RWPE2 (cell line): Measurements from ENCODE around the gene RPL12.

Experiments used
- ATAC-seq: fragments of 200-7000 bp; cut with Tn5 transposase; 3 replicates; pipeline ENCODE4 v1.9.1; 2021; ENCODE audit warnings: low read depth
- DNase-seq: peaks from one replicate; pipeline ENCODE4 v3.0.0-alpha.2; 2020; ENCODE audit warnings: low spot score
- H3K27ac ChIP-seq: fragments of 450-650 bp; 2 replicates; pipeline ENCODE4 v1.5.1; 2017; ENCODE audit warnings: mild to moderate bottlenecking; ENCODE audit not compliant: poor library complexity, severe bottlenecking
- H3K27me3 ChIP-seq: fragments of 250-450 bp; sonication (Bioruptor Pico); 2 replicates; pipeline ENCODE4 v1.5.1; 2021; ENCODE audit warnings: mild to moderate bottlenecking, moderate library complexity; ENCODE audit not compliant: insufficient read depth, poor library complexity, severe bottlenecking
- H3K36me3 ChIP-seq: fragments of 250-450 bp; sonication (Bioruptor Pico); 2 replicates; pipeline ENCODE4 v1.5.1; 2020; ENCODE audit warnings: low read depth, mild to moderate bottlenecking, moderate library complexity
- H3K4me1 ChIP-seq: fragments of 250-450 bp; sonication (Bioruptor Pico); 2 replicates; pipeline ENCODE4 v1.5.1; 2021; ENCODE audit warnings: mild to moderate bottlenecking, moderate library complexity; ENCODE audit not compliant: insufficient read depth, poor library complexity, severe bottlenecking
- H3K4me3 ChIP-seq: fragments of 250-450 bp; sonication (Bioruptor Pico); 2 replicates; pipeline ENCODE4 v1.5.1; 2021; ENCODE audit warnings: mild to moderate bottlenecking, moderate library complexity; ENCODE audit not compliant: severe bottlenecking
- H3K9me3 ChIP-seq: fragments of 250-450 bp; sonication (Bioruptor Pico); 2 replicates; pipeline ENCODE4 v1.5.1; 2021; ENCODE audit warnings: mild to moderate bottlenecking, moderate library complexity; ENCODE audit not compliant: severe bottlenecking
- CTCF ChIP-seq: fragments of 450-650 bp; IDR thresholded peaks from one replicate; pipeline ENCODE4 v1.5.1; 2017; ENCODE audit warnings: mild to moderate bottlenecking, moderate library complexity; ENCODE audit not compliant: poor library complexity, severe bottlenecking

Gene RPL12

GRCh38 chr9:127450830-127451607 lies at the start of gene RPL12, which contains the start of gene LRSAM1:
Gene RPL12 (minus strand): TSS chr9:127451406. CDS start chr9:127451317, 89 bp downstream.
Gene LRSAM1 (plus strand): TSS chr9:127451510. CDS start chr9:127454528, 3,018 bp downstream.
- H3K4me3 ChIP-seq: peak within 1 kb of the TSS; percentile 89
- H3K27ac ChIP-seq: peak within 1 kb of the TSS; percentile 96
- H3K27me3 ChIP-seq: no peaks in the 10 kb centered on the region
- H3K9me3 ChIP-seq: no peaks in the 10 kb centered on the region
- TF ChIP-seq CTCF: no peak
- ATAC-seq: peak; percentile 40
- no peaks in the 10 kb centered on the region for H3K4me1 ChIP-seq
- H3K36me3 ChIP-seq: peaks cover 73% of the 10 kb centered on the region
- peak; percentile 92 for DNase-seq

GRCh38 chr9:127500862-127501261 lies 49.7 kb upstream of the RPL12 start:
- peaks cover 63% of the 10 kb centered on the region for H3K36me3 ChIP-seq
- H3K4me3 ChIP-seq: no peak overlapping the region
- TF ChIP-seq CTCF: no peak
- ATAC-seq: no peak
- no peak for DNase-seq
- no peak overlapping the region for H3K27ac ChIP-seq
- no peaks in the 10 kb centered on the region for H3K9me3 ChIP-seq
- no peaks in the 10 kb centered on the region for H3K4me1 ChIP-seq
- no peaks in the 10 kb centered on the region for H3K27me3 ChIP-seq

GRCh38 chr9:127500399-127500798 lies 49.2 kb upstream of the RPL12 start:
- DNase-seq: no peak

GRCh38 chr9:127498298-127498697 lies 47.1 kb upstream of the RPL12 start:
- Histone ChIP-seq H3K36me3 (peaks cover 45% of the 10 kb centered on the region), H3K4me1 (no peaks in the 10 kb centered on the region), H3K9me3 (no peaks in the 10 kb centered on the region), H3K27ac (no peak overlapping the region), H3K27me3 (no peaks in the 10 kb centered on the region), H3K4me3 (no peak overlapping the region)
- DNase-seq (no peak), ATAC-seq (peak; percentile 37; the same call in 2 of the 3 replicates)
- no peak for TF ChIP-seq CTCF

More at GRCh38 chr9:127500399-127500798, 49.2 kb upstream of the RPL12 start:
- no peak for ATAC-seq
- Histone ChIP-seq H3K27ac (no peak overlapping the region), H3K36me3 (peaks cover 63% of the 10 kb centered on the region), H3K4me3 (no peak overlapping the region), H3K27me3 (no peaks in the 10 kb centered on the region), H3K9me3 (no peaks in the 10 kb centered on the region), H3K4me1 (no peaks in the 10 kb centered on the region)
- TF ChIP-seq CTCF: no peak
